AG04449 (cell line): ENCODE measurements around the gene CPA5.

Experiments
- CTCF ChIA-PET: fragments of 350-600 bp; formaldehyde crosslinking; extraction: SDS; loops from one replicate; lab custom pipeline; 2021; ENCODE audit warnings: antibody characterized with exemption; lab: Yijun Ruan, JAX
- POLR2A ChIA-PET: fragments of 400-600, 350-600 bp; formaldehyde crosslinking; extraction: SDS; loops from one replicate; lab custom pipeline; 2020; ENCODE audit warnings: antibody characterized with exemption, inconsistent platforms; lab: Yijun Ruan, JAX
- DNase-seq: peaks from one replicate; pipeline ENCODE4 v3.0.0-alpha.2; 2010; ENCODE audit warnings: low read depth, low spot score
- H3K4me3 ChIP-seq: 2 replicates; pipeline ENCODE4 v1.5.1; 2011; ENCODE audit warnings: low read depth, mild to moderate bottlenecking, control low read depth, low read length
- TF ChIP-seq, protein P1 (sequence below): IDR thresholded peaks from one replicate; pipeline ENCODE4 v1.5.1; 2011; ENCODE audit warnings: mild to moderate bottlenecking, moderate library complexity, low read length, control low read depth, inconsistent platforms; ENCODE audit not compliant: insufficient read depth; ENCODE audit errors: missing control alignments

The CPA5 gene

DNA sequence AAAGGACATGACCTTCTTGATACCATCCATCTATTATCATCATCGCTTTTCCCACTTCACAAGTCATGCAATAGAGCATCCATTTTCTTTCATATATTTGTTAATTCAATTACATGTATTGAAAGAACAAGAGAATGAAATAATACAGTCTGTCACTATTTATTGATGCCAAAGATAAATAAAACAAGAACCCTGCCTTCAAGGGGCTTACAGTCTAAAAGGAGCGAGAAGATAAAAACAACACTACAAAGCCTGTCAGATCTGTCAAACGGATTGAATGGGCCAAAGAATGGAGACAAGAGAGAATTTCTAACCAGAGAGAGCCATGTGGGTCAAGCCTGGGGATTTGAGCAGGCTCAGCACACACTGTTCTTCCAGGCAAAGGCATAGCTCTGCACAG is 15.9 kb downstream of the CPA5 start:
- CTCF ChIA-PET, result interaction anchor here (0.7 kb wide), 1 partner anchor 10 kb away, joined by 3 read pairs; no protein-coding TSS in a partner anchor
- H3K4me3 ChIP-seq, result no peak overlapping the region
- DNase-seq, result no peak
- POLR2A ChIA-PET, result no interaction called here
- TF ChIP-seq, protein P1, sequence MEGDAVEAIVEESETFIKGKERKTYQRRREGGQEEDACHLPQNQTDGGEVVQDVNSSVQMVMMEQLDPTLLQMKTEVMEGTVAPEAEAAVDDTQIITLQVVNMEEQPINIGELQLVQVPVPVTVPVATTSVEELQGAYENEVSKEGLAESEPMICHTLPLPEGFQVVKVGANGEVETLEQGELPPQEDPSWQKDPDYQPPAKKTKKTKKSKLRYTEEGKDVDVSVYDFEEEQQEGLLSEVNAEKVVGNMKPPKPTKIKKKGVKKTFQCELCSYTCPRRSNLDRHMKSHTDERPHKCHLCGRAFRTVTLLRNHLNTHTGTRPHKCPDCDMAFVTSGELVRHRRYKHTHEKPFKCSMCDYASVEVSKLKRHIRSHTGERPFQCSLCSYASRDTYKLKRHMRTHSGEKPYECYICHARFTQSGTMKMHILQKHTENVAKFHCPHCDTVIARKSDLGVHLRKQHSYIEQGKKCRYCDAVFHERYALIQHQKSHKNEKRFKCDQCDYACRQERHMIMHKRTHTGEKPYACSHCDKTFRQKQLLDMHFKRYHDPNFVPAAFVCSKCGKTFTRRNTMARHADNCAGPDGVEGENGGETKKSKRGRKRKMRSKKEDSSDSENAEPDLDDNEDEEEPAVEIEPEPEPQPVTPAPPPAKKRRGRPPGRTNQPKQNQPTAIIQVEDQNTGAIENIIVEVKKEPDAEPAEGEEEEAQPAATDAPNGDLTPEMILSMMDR, result no peak

DNA sequence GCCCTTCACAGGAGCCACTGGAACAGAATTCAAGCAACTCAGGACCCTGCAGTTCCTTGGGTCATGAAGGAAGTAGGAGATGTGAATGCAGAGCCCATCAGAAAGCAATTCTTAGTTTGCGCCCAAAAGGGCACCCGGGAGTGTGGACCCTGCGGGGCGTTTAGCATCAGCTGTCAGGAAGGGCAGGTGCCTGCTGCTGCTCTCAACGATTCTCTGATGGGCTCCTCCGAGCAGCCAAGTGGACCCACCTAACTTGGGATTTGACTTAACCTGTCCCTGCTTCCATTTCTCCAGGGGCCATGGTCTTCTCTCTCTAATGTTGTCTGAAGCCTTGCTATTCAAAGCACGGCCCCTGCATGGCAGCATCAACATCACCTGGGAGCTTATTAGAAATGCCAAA is 17.1 kb downstream of the CPA5 start:
- no peak for DNase-seq
- ChIA-PET POLR2A (no interaction called here), CTCF (no interaction called here)
- H3K4me3 ChIP-seq, result no peak overlapping the region
- TF ChIP-seq, protein P1, result no peak

DNA sequence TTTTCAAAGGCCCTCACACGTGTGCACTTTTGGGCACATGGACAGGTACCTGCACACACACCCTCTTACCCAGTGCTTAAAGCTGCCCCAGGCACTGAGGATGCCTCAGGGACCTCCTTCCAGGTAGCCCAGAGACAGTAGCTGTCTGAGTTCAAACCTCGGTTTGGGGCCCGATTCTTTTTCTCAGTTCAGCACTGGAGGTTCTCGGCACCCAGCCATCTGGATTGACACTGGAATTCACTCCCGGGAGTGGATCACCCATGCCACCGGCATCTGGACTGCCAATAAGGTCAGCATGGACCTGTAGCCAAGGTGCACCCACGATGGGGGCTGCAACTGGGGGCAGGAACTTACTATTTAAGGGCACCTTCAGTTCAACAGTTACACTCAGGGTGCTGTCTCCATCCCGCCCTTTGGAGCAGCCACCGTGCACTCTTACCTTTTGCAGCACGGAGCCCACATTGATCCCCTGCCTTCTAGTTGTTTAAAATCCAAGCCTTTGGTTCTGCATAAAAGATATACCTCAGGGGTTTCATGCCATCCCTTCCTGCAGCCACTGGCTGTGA is 17.7 kb downstream of the CPA5 start:
- POLR2A ChIA-PET, result interaction anchor here (1.9 kb wide), 1 partner anchor 69 kb away, joined by 6 read pairs; the partner anchor contains the start of gene CPA4
- H3K4me3 ChIP-seq, result no peak overlapping the region
- CTCF ChIA-PET, result no interaction called here
- TF ChIP-seq, protein P1, result no peak
- no peak for DNase-seq

DNA sequence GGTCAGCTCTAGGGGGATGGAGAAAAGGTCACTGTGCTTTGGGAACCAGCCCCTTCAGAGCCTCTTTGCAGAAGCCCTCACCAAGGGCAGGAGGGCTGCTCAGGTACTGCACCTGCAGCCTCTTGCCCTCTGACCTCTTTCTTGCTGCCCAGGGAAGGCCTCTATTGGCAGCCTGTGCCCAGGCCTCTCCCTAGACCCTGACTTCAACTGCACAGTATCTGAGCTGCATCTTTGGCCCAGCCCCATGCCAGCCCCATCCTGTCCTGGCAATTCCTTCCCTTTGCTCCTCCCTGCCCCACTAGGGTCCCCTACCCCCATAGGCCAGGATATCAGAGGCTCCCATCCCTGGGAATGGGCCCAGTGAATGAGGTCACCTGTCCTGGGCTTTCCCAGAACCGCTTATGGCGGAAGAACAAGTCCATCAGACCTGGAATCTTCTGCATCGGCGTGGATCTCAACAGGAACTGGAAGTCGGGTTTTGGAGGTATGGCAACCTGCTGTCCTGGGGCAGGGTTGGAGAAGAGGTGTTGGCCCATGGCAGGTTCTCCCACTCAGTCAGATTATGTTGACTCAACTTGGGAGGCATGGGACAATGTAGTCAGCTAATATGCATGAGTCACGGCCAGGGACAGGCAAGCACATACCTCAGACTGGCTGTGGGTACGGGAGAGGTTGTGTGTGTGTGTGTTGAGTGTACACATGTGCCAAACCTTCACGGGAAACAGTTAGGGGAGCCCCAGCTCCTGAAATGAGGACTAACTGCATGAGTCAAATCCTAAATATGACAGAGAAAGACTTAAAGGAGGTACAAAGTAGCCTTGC is 18.6 kb downstream of the CPA5 start:
- POLR2A ChIA-PET, result interaction anchor here (0.9 to 1.9 kb wide), 2 partner anchors 70 to 129 kb away, joined by 3 to 6 read pairs; partner anchors contain the start of genes CPA4 and MEST
- TF ChIP-seq, protein P1, result no peak
- peak; percentile 96 for DNase-seq
- CTCF ChIA-PET, result interaction anchor here (1.2 kb wide), 1 partner anchor 86 kb away, joined by 3 read pairs; no protein-coding TSS in a partner anchor
- H3K4me3 ChIP-seq, result no peak overlapping the region

DNA sequence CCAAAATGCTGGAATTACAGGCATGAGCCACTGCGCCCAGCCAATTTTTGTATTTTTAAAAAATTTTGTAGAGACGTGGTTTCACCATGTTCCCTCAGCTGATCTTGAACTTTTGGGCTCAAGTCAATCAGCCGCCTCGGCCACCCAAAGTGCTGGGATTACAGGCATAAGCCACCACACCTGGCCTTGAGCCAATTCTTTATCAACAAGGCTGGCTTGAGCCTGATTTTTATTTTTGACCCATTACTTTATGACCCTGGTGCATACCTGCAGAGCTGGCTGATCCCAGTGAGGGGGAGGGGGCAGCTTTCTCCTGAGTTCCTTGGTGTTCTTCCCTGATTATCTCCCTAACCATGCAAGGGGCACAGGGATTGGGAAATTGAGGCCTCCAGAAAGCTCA is 19.8 kb downstream of the CPA5 start:
- ChIA-PET CTCF (interaction anchor here (1.2 to 1.3 kb wide), 2 partner anchors 88 to 291 kb away, joined by 3 read pairs; no protein-coding TSS in a partner anchor), POLR2A (interaction anchor here (0.9 to 1.9 kb wide), 3 partner anchors 71 to 128 kb away, joined by 3 to 6 read pairs (median 4); partner anchors contain the start of genes CPA4 and MEST)
- H3K4me3 ChIP-seq, result no peak overlapping the region
- DNase-seq, result no peak
- TF ChIP-seq, protein P1, result no peak

DNA sequence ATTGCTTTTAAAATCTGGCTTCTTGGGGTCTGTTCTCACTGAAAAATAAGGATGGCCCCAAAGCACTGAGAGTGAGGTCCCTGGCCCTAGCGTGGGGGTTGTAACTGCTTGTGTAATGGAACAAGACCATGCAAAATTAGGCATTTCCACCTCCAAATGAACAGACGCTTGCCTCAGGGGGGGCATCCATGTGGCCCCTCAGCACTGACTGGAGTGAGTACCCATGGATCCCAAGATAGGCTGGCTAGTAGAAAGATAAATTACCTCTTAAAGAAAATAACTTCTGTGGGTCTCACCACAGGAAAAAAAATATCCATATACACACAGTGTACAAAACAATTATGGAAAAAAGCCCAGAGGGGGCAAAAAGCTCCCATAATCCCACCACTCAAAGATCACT is 20.5 kb downstream of the CPA5 start:
- ChIA-PET POLR2A (interaction anchor here (1.6 to 1.7 kb wide), 3 partner anchors 9 to 73 kb away, joined by 3 to 4 read pairs (median 4); partner anchors contain the start of gene CPA4), CTCF (interaction anchor here (1.0 to 1.3 kb wide), 3 partner anchors 11 to 292 kb away, joined by 3 read pairs; no protein-coding TSS in a partner anchor)
- DNase-seq, result no peak
- no peak overlapping the region for H3K4me3 ChIP-seq
- TF ChIP-seq, protein P1, result no peak
